ENCODE data around the gene ULBP2.

GRCh38 chr6:149921361-149921760, 20.5 kb upstream of the ULBP2 start:
- TF ChIP-seq CTCF (IDR thresholded peaks at IDR 0.05): no peak
- no peak for TF ChIP-seq POLR2A (IDR thresholded peaks at IDR 0.05)
